Sigmoid colon (tissue), 7 donors: ENCODE data around the gene TMEM119. TPM values are rescaled to one million over a fixed set of nuclear protein-coding genes. Genes with fewer than 3 reads are reported as not detected.

ENCODE experiments used
- DNase-seq: peaks from one replicate; pipeline ENCODE4 v3.0.0-alpha.2; 2019
- H3K27ac ChIP-seq, 4 donors: fragments of 200-600 bp; sonication (generic); one replicate each; pipeline ENCODE4 v1.5.1; 2016 to 2019; ENCODE audit warnings: mild to moderate bottlenecking in 1 of 4
- H3K27me3 ChIP-seq, 3 donors: fragments of 200-600 bp; sonication (generic); one replicate each; pipeline ENCODE4 v1.5.1; 2019; ENCODE audit warnings: mild to moderate bottlenecking in 1 of 3
- H3K36me3 ChIP-seq, 4 donors: fragments of 200-600 bp; sonication (generic); one replicate each; pipeline ENCODE4 v1.5.1; 2016 to 2019
- H3K4me1 ChIP-seq, 4 donors: fragments of 200-600 bp; sonication (generic); one replicate each; pipeline ENCODE4 v1.5.1; 2017 to 2019
- H3K4me3 ChIP-seq, 4 donors: fragments of 200-600 bp; sonication (generic); one replicate each; pipeline ENCODE4 v1.5.1; 2017 to 2019; ENCODE audit warnings: mild to moderate bottlenecking in 2 of 4, moderate library complexity in 1 of 4
- H3K9me3 ChIP-seq, 4 donors: fragments of 200-600 bp in 3 of 4; sonication (generic) in 3 of 4; one replicate each; pipeline versions ENCODE4 v1.5.1 to v1.6.1; 2013 to 2019
- CTCF ChIP-seq, 4 experiments: fragments of 450-650 bp in 3 of 4; fragments of 200-600 bp in 1 of 4; IDR thresholded peaks; one replicate each; pipeline ENCODE4 v1.5.1; 2016 to 2019; ENCODE audit warnings: antibody characterized with exemption in 4 of 4, mild to moderate bottlenecking in 3 of 4, moderate library complexity in 2 of 4
- EP300 ChIP-seq, 4 donors: sonication (generic); formaldehyde crosslinking; IDR thresholded peaks; one replicate each; pipeline ENCODE4 v1.6.1; 2017; ENCODE audit warnings: antibody characterized with exemption in 4 of 4
- POLR2A ChIP-seq, 2 donors: fragments of 450-650 bp; IDR thresholded peaks; one replicate each; pipeline ENCODE4 v1.6.1; 2016; ENCODE audit warnings: antibody characterized with exemption in 2 of 2, mild to moderate bottlenecking in 2 of 2, moderate library complexity in 2 of 2
- POLR2AphosphoS5 ChIP-seq, 4 donors: sonication (generic); formaldehyde crosslinking; IDR thresholded peaks; one replicate each; pipeline ENCODE4 v1.6.1; 2017; ENCODE audit warnings: antibody characterized with exemption in 4 of 4
- WGBS, 2 donors: extraction: QIAGEN DNeasy Blood & Tissue Kit; methylation state at CpG; one replicate each; pipeline ENCODE4 v1.1.7; 2013; 5-methylcytosine and 5-hydroxymethylcytosine counted together
- intact Hi-C: fragments of 100-400 bp; cut with DNase I; formaldehyde crosslinking; loops from one replicate; pipeline ENCODE4 v1.15.1; 2023
- polyA plus RNA-seq, 3 donors: library from polyadenylated mRNA; stranded (reverse); fragments of 200-250 nt; gene quantifications; one replicate each; pipeline ENCODE4 v1.2.3, GENCODE V29; 2013
- total RNA-seq, 4 donors: library from RNA; depleted of rRNA; stranded (reverse); fragments of >200 nt; gene quantifications; one replicate each; pipeline ENCODE4 v1.1.0, GENCODE V29; 2016
- donor health status: healthy with polysubstance abuse.
- donor health status: Bipolar disorder and iron deficiency.
- donor health status: healthy.

TMEM119 gene
- total and polyA plus RNA-seq, 7 donors = 0.95 to 16.9 (median 6.3) TPM

GRCh38 chr12:108635997-108636808 is 38.3 kb upstream of the TMEM119 start:
- H3K4me1 ChIP-seq = peaks cover 0 to 64% (median 37%) of the 10 kb centered on the region in 4 donors
- no peaks in the 10 kb centered on the region for H3K36me3 ChIP-seq
- intact Hi-C loops = loop anchor here (10.0 kb wide), 1 partner anchor 459 kb away; the partner anchor contains the start of genes ALKBH2 and UNG
- no peaks in the 10 kb centered on the region for H3K9me3 ChIP-seq
- no peak for DNase-seq
- WGBS, 2 donors = 43 to 50% methylated on average over 6 of the region's 6 CpGs
- H3K4me3 ChIP-seq = no peak overlapping the region
- no peak for TF ChIP-seq POLR2A (IDR thresholded peaks at IDR 0.05)
- no peak for TF ChIP-seq EP300 (IDR thresholded peaks at IDR 0.05)
- TF ChIP-seq CTCF (IDR thresholded peaks at IDR 0.05) = no peak
- no peak for TF ChIP-seq POLR2AphosphoS5 (IDR thresholded peaks at IDR 0.05)
- no peaks in the 10 kb centered on the region for H3K27me3 ChIP-seq
- no peak overlapping the region for H3K27ac ChIP-seq

DNA sequence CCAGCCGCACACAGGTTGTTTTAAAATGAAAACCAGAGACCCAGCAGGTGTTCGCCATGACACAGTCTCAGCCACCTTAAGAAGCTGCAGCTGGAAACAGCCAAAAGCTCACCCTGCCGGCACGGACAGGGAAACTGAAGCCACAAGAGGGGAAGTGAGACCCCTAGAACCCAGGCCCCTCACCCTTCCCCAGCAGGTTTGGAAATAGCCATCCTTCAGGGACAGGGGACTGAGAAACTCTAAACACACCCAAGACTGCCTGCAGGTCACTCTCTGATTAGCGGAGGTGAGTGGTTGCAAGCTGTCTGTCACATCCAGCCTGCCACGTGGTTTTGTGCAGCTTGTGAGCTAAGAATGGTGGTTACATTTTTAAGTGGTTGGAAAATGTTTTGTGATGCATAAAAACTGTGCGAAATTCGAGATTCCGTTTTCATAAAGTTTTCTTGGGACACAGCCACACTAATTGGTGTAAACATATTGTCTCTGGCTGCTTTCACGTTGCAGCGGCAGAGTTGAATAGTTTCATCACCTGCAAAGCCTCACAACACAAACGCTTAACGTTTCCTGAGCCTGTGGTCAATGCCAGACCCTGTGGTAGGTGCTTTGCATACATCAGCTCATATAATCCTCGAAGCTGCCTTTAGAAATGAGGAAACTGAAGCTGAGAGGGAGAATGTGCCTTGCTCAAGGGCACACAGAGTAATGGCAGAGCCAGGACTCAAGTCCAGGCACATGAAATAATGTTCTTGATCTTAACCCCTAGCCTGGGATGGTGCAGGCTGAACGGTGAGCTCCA is 37.5 kb upstream of the TMEM119 start:
- WGBS, 2 donors = 30 to 49% methylated on average over 15 of the region's 15 CpGs
- H3K27ac ChIP-seq = peak overlapping the region in 2 of 4 donors; percentile 15 to 27
- H3K27me3 ChIP-seq = no peaks in the 10 kb centered on the region
- H3K4me1 ChIP-seq = peaks cover 0 to 64% (median 40%) of the 10 kb centered on the region in 4 donors
- TF ChIP-seq EP300 (IDR thresholded peaks at IDR 0.05) (no peak), POLR2AphosphoS5 (IDR thresholded peaks at IDR 0.05) (no peak), CTCF (IDR thresholded peaks at IDR 0.05) (no peak), POLR2A (IDR thresholded peaks at IDR 0.05) (no peak)
- DNase-seq = no peak
- H3K9me3 ChIP-seq = no peaks in the 10 kb centered on the region
- no peak overlapping the region for H3K4me3 ChIP-seq
- intact Hi-C loops = loop anchor here (10.0 kb wide), 1 partner anchor 459 kb away; the partner anchor contains the start of genes ALKBH2 and UNG
- H3K36me3 ChIP-seq = no peaks in the 10 kb centered on the region

- Histone ChIP-seq H3K27me3 (no peaks in the 10 kb centered on the region), H3K4me3 (no peak overlapping the region), H3K36me3 (no peaks in the 10 kb centered on the region), H3K9me3 (no peaks in the 10 kb centered on the region), H3K27ac (peak overlapping the region in 2 of 4 donors; percentile 50 to 51), H3K4me1 (peaks cover 0 to 69% (median 50%) of the 10 kb centered on the region in 4 donors)
- intact Hi-C loops = loop anchor here (10.0 kb wide), 1 partner anchor 460 kb away; the partner anchor contains the start of genes ALKBH2 and UNG
- TF ChIP-seq CTCF (IDR thresholded peaks at IDR 0.05) (no peak), POLR2A (IDR thresholded peaks at IDR 0.05) (no peak), EP300 (IDR thresholded peaks at IDR 0.05) (no peak), POLR2AphosphoS5 (IDR thresholded peaks at IDR 0.05) (no peak)
- DNase-seq = no peak
- 42 to 79% methylated on average over 4 of the region's 4 CpGs for WGBS, 2 donors
Measured at GRCh38 chr12:108634341-108634751, 36.5 kb upstream of the TMEM119 start.

DNA sequence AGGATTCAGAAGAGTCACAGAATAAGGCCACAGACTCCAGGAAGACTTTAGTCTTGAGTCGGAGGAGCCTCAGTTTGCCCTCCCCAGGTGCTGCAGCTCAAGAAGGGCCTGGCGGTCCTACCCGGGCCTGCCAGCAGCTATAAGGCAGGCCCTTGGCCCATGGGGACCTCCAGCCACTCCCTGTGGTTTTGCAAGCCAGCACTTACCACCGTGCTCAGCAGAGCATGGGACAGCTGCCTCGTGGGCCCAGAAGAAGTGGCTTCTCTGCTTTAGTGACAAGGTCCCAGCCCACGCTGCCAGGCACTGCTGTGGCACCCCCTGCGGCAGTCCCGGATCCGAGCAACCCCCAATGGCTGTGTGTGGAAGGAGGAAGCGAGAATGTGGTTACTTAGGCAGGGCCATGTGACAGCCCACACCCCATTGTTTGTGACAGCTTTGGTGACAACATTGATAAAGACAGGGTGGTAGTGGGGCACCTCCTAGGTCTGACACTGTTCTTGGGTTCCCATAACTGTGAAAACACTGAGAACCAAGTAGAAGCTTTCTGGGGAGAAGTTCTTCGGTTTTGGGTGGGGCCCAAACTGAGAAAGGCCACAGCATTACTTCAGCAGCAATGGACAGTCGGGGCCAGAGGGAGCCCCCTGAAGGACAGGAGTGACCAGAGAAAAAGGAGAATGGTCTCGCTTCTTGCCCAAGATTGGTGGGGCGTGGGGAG is 35.8 kb upstream of the TMEM119 start, which contains the start of gene SELPLG:
SELPLG (minus strand) TSS at position 361 of the 715 bp plus-strand sequence. CDS start 9,587 bp downstream, outside the sequence.
- intact Hi-C loops = loop anchor here (10.0 kb wide), 1 partner anchor 461 kb away; the partner anchor contains the start of genes ALKBH2 and UNG
- DNase-seq = peak; percentile 81
- no peaks in the 10 kb centered on the region for H3K9me3 ChIP-seq
- WGBS, 2 donors = 40 to 74% methylated on average over 14 of the region's 14 CpGs
- peak within 1 kb of the TSS in 2 of 4 donors; percentile 22 to 25 for H3K4me3 ChIP-seq
- TF ChIP-seq CTCF (IDR thresholded peaks at IDR 0.05) (no peak), POLR2A (IDR thresholded peaks at IDR 0.05) (no peak), EP300 (IDR thresholded peaks at IDR 0.05) (no peak), POLR2AphosphoS5 (IDR thresholded peaks at IDR 0.05) (peak in 3 of 4 donors; percentile 20 to 48 (median 27))
- H3K27me3 ChIP-seq = no peaks in the 10 kb centered on the region
- peak within 1 kb of the TSS; percentile 17 to 51 (median 34) for H3K27ac ChIP-seq
- no peaks in the 10 kb centered on the region for H3K36me3 ChIP-seq
- H3K4me1 ChIP-seq = peaks cover 0 to 69% (median 50%) of the 10 kb centered on the region in 4 donors
